ACHN (cell line): ENCODE measurements around the gene PSEN1.
"Not testable (repeated sequence)": the region's sequence is repeated elsewhere in the genome, so short reads cannot be mapped to it uniquely, and the experiment has no call there.

ENCODE experiments used
- DNase-seq: peaks from one replicate; pipeline ENCODE4 v3.0.0-alpha.2; 2015
- in situ Hi-C: cut with HindIII; loops from 2 replicates; pipeline ENCODE4 v1.10.0; 2017; ENCODE audit warnings: low sequenced_read_pairs, low pct_ligation_motif_present, low pct_unique_long_range_greater_than_20kb

The PSEN1 gene

DNA sequence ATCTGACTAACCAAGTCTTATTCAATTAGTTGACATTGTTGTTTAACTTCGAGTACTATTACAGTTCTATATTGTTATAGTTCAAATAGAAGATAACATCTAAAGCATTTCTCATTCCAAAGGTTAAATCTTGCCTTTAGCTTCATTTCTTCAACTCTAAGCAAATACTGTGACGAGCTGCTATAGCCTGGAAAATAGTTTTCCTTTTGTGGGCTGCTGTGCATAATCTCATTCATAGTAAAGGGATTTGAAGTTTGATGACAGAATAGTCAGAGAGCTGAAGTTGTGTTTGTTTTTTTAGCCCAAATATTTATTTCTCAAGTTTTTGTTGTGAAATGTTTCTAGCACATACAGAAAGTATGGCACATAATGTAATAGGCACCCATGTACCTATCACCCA is 13.4 kb downstream of the PSEN1 start:
- in situ Hi-C loops, result loop anchor here (25.0 kb wide), 1 partner anchor 313 kb away; the partner anchor contains the start of gene NUMB
- no peak for DNase-seq

DNA sequence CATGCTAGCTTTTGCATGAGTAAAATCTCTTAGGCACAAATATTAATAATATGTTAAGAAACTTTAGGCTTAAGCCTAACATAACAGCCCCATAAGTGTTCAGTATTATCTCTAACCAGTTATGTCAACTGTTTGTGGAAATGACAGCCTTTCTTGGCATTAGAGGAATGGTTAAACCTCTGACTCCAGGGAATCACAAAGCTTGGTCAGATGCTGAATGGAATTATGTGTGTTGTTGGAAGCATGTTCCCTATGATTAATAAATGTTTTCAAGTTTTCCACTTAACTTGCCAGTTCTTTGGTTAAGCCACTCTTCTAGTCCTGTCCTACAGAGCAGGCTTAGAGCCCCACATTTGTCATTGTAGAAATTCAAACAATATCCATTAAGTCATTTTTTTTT is 17.0 kb downstream of the PSEN1 start:
- no peak for DNase-seq
- in situ Hi-C loops, result loop anchor here (25.0 kb wide), 1 partner anchor 309 kb away; the partner anchor contains the start of gene NUMB

DNA sequence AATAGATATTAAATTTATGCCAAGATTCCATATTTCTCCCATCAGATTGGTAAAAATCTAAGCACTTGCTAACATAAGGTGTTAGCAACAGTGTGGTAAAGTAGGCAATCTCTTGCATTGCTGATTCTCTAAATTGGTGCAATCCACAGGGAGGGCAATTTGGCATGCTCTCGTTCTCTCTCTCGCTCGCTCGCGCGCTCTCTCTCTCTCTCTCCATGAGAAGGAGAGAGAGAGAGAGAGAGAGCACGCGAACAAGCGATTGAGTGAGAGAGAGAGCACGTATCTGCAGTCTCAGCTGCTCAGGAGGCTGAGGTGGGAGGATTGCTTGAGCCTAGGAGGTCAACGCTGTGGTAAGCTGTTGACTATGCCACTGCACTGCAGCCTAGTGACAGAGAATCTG is 25.9 kb downstream of the PSEN1 start:
- in situ Hi-C loops, result loop anchor here (25.0 kb wide), 1 partner anchor 300 kb away; the partner anchor contains the start of gene NUMB
- DNase-seq, result no peak

DNA sequence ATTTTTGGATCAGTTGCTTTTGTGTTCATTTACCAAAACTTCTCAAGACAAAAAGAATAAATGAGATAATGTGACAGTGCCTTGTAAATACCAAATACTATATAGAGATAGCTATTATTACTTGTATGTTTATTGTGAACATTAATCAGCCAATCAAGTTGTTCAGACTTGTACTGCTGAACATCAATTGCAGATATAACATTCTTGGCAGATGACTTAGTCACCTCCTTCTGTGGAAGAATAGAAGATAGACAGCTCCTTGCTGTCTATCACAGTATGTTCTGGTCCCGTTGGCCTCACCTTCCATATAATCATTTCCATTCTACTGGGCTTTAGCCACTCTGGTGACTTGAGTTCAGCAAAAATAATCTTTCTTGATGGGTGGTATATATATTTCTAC is 30.1 kb downstream of the PSEN1 start:
- in situ Hi-C loops, result loop anchor here (25.0 kb wide), 1 partner anchor 296 kb away; the partner anchor contains the start of gene NUMB
- DNase-seq, result no peak

DNA sequence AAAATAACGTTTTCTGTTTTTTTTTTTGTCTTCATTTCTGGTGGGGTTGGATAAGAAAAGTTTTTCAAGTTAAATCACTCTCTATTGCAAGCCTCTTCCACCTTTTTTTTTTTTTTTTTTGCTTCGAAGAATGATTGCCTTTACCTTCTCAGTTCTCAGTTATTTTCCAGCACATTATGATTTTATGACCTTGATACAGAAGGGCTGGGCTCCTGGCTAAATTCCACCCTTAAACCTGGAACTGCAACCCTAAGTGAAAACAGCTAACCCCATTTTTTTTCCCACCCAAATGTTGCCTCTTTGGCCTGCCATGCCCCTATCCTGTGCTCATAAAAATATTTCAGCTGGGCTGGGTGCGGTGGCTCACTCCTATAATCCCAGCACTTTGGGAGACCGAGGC is 31.4 kb downstream of the PSEN1 start:
- in situ Hi-C loops, result loop anchor here (25.0 kb wide), 1 partner anchor 295 kb away; the partner anchor contains the start of gene NUMB

DNA sequence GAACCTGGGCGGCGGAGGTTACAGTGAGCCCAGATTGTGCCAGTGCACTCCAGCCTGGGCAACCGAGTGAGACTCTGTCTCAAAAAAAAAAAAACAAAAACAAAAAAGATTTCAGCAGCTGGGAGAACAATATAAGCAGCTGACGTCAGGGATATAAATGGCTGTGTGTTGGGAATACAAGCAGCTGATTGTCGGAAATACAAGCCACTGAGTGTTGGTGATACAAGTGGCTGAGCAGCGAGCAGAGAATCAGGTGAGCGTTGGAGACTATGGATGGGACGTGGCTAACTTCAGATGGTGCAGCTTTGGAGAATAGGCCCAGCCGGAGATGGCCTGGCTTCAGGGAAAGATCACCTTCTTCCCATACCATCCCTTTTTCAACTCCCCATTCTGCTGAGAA is 32.0 kb downstream of the PSEN1 start:
- no peak for DNase-seq
- in situ Hi-C loops, result loop anchor here (25.0 kb wide), 1 partner anchor 294 kb away; the partner anchor contains the start of gene NUMB

More for the DNA sequence above, 31.4 kb downstream of the PSEN1 start:
- DNase-seq, result no peak

DNA sequence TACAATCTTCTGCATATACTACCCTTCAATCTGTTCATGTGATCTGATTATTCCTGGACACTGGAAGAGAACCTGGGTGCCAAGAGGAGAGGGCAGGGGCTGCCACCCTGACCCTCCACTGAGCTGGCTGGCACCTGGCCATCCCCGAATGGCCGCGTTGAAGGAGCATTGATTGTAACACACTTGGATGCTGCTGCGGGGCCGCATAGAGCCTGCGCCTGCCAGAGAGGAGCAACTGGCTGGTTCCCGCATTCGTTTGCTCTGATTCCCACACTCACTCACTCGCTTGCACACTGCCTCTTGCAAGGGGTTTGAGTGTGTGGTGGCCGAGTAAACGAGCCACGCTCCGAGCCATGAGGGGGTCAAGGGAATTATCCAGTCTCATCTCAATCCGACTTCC is 32.4 kb downstream of the PSEN1 start:
- in situ Hi-C loops, result loop anchor here (25.0 kb wide), 1 partner anchor 294 kb away; the partner anchor contains the start of gene NUMB

DNA sequence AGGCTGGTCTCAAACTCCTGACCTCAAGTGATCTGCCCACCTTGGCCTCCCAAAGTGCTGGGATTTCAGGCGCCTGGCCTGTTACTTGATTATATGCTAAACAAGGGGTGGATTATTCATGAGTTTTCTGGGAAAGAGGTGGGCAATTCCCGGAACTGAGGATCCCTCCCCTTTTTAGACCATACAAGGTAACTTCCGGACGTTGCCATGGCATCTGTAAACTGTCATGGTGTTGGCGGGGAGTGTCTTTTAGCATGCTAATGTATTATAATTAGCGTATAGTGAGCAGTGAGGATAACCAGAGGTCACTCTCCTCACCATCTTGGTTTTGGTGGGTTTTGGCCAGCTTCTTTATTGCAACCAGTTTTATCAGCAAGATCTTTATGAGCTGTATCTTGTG is 33.5 kb downstream of the PSEN1 start:
- DNase-seq, result not testable (repeated sequence)
- in situ Hi-C loops, result loop anchor here (25.0 kb wide), 1 partner anchor 292 kb away; the partner anchor contains the start of gene NUMB

More for the DNA sequence above, 32.4 kb downstream of the PSEN1 start:
- no peak for DNase-seq

DNA sequence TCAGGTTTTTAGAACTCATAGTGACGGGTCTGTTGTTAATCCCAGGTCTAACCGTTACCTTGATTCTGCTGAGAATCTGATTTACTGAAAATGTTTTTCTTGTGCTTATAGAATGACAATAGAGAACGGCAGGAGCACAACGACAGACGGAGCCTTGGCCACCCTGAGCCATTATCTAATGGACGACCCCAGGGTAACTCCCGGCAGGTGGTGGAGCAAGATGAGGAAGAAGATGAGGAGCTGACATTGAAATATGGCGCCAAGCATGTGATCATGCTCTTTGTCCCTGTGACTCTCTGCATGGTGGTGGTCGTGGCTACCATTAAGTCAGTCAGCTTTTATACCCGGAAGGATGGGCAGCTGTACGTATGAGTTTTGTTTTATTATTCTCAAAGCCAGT is 34.4 kb downstream of the PSEN1 start:
- in situ Hi-C loops, result loop anchor here (25.0 kb wide), 1 partner anchor 292 kb away; the partner anchor contains the start of gene NUMB
- DNase-seq, result no peak

DNA sequence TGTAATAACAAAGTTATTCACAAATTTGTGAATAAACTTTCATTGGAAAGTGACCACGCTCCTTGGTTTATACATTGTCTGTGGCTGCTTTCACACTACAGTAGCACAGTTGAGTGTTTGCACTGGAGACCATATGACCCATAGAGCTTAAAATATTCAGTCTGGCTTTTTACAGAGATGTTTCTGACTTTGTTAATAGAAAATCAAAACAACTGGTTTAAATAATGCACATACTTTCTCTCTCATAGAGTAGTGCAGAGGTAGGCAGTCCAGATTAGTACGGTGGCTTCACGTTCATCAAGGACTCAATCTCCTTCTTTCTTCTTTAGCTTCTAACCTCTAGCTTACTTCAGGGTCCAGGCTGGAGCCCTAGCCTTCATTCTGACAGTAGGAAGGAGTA is 36.2 kb downstream of the PSEN1 start:
- in situ Hi-C loops, result loop anchor here (25.0 kb wide), 1 partner anchor 290 kb away; the partner anchor contains the start of gene NUMB
- no peak for DNase-seq

DNA sequence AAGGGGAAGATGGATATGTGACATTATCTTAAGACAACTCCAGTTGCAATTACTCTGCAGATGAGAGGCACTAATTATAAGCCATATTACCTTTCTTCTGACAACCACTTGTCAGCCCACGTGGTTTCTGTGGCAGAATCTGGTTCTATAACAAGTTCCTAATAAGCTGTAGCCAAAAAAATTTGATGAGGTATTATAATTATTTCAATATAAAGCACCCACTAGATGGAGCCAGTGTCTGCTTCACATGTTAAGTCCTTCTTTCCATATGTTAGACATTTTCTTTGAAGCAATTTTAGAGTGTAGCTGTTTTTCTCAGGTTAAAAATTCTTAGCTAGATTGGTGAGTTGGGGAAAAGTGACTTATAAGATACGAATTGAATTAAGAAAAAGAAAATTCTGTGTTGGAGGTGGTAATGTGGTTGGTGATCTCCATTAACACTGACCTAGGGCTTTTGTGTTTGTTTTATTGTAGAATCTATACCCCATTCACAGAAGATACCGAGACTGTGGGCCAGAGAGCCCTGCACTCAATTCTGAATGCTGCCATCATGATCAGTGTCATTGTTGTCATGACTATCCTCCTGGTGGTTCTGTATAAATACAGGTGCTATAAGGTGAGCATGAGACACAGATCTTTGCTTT is 36.9 kb downstream of the PSEN1 start:
- peak; percentile 48 for DNase-seq
- in situ Hi-C loops, result loop anchor here (25.0 kb wide), 1 partner anchor 289 kb away; the partner anchor contains the start of gene NUMB

DNA sequence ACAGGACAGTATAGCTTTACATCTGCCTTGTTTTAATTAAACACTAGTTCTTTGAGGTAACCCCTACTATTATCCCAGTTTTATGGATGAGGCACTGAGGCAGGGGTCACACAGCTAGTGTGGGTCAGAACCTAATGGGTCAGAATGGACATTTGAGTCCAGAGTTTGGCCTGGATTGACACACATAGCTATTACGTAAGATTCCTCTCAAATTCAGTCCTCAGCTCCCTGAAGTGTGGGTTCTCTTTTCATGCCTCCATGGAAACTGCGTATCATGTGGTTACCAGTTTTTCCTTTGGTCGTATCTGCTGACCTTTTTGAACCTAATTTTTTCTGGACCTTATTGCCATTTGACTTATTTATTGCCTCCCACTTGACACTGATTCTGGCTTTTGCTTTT is 40.4 kb downstream of the PSEN1 start:
- DNase-seq, result no peak
- in situ Hi-C loops, result no loop called here

DNA sequence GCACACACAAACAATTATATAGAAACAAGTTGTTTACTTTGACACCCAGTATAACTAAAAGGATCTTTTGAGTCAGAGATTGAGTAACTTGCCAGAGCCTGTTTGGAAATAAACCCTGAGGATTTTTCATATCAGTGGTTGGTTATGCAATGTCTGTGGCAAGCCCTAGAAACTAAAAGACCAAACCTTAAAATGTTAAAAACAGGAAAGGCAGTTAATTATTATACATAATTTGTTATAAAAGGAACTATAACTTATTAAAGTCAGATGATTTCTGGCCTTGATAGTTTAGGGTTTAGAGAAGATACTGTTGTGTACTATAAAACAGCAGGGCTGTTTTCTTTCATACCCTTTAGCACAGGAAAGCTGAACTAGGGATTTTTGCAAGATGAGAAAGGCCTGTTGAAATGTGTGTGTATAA is 44.1 kb downstream of the PSEN1 start:
- DNase-seq, result no peak
- in situ Hi-C loops, result no loop called here

DNA sequence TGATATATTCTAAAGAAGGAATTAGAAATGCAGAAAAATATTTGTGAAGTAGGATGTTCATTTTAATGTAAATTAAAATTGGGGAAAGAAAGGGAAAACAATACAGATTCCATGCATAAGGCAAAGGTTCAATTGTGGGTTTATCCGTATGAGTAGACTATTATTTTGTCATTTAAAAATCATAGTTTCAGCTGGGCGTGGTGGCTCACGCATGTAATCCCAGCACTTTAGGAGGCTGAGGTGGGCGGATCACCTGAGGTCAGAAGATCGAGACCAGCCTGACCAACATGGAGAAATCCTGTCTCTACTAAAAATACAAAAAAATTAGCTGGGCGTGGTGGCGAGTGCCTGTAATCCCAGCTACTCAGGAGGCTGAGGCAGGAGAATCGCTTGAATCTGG is 44.7 kb downstream of the PSEN1 start:
- in situ Hi-C loops, result not testable (repeated sequence)

DNA sequence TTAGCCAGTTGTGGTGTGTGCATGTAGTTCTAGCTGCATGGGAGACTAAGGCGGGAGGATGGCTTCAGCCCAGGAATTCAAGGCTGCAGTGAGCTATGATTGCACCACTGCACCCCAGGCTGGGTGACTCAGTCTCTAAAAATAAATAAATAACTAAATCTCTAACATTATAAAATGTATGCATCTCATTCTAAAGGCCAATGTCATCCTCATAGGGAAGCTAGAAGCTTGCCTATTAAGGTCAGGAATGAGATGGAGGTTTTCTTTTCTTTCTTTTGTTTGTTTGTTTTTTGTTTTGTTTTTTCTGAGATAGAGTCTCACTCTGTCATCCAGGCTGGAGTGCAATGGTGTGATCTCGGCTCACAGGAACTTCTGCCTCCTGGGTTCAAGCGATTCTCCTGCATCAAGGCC is 52.2 kb downstream of the PSEN1 start:
- peak; percentile 56 for DNase-seq
- in situ Hi-C loops, result no loop called here

More for the DNA sequence above, 44.7 kb downstream of the PSEN1 start:
- DNase-seq, result not testable (repeated sequence)

DNA sequence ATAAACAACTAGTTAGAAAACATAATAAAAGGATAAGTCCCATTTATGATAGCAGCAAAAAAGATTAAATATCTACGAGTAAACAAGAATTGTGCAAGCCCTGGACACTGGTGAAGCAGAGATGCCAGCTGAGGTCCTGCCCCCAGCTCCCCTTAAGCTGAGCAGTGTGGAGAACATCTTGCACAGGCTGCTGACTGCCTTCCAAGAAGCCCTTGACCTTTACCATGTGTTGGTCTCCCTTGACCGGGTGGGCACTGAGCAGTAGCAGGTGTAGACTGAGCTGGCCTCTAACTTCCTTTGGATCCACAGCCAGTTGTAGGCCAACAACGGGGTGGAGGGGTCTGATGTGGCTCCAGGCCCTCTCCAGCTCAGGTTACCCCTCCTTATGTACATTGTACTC is 53.3 kb downstream of the PSEN1 start:
- peak; percentile 53 for DNase-seq
- in situ Hi-C loops, result no loop called here

DNA sequence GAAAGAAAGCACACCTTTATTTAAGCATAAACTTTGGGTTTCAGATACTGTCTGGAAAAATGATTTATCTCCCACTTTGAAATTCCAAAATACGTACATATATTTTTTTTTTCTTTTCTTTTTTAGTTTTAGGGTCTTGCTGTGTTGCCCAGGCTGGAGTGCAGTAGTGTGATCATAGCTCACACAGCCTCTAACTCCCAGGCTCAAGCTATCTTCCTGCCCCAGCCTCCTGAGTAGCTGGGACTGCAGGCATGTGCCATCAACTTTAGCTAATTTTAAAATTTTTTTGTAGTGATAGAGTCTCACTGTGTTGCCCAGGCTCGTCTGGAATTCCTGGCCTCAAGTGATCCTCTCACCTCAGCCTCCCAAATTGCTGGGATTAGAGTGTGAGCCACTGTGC is 55.1 kb downstream of the PSEN1 start:
- DNase-seq, result no peak
- in situ Hi-C loops, result no loop called here

DNA sequence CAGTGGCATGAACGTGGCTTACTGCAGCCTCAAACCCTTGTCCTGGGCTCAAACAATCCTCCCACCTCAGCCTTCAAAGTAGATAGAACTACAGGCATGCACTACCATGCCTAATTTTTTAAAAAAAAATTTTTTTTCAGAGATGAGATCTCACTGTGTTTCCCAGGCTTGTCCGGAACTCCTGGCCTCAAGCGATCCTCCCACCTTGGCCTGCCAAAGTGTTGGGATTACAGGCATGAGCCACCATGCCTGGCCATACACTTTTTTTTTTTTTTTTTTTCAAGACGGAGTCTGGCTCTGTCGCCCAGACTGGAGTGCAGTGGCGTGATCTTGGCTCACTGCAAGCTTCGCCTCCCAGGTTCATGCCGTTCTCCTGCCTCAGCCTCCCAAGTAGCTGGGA is 58.0 kb downstream of the PSEN1 start:
- in situ Hi-C loops, DNase-seq: not testable (repeated sequence)

DNA sequence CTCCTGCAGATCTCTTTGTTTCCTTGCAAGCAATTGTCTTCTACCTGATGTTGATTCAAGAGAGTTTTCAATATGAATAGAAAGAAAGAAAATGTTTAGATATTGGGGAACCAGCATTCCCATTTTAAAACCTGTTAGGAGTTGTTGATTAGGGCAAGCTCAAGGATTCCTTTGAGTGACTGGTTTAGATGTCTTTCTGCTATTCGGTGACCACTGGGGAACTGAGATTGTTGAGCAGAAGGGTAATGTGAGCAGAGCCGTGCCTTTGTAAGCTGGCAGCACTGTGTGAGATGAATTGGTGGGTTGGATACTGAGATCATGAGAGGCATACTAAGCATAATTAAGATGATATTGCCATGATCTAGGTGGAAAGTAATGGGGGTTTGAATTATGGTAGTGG is 61.9 kb downstream of the PSEN1 start:
- DNase-seq, result no peak
- in situ Hi-C loops, result no loop called here

DNA sequence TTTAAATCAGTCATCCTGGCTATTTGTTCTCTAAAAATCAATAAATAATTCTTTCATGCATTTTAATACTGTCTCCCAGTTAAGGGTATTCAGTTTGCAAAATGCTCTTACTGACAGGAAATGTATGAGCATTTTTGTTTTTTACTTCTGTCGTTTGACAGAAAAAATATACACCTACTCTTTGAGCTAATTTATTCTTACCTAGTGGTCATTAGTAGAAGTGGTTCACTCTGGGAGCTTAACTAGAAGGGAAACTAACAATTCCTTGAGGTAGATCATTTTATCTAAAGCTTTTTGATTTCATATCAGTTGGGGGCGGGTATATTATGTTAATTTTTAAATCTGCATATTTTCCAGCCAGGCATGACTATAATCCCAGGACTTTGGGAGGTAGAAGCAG is 67.2 kb downstream of the PSEN1 start:
- no peak for DNase-seq
- in situ Hi-C loops, result no loop called here
